ENCODE measurements around the gene THPO. TPM values are rescaled to one million over a fixed set of nuclear protein-coding genes. Genes with fewer than 3 reads are reported as not detected.

THPO gene
- total and polyA plus RNA-seq, 9 of the 15 experiments (the other 6 are each of a cell fraction or from before 2014, with no cell fraction given) = 0.11 to 1.1 (median 0.35) TPM; not detected in 1

DNA sequence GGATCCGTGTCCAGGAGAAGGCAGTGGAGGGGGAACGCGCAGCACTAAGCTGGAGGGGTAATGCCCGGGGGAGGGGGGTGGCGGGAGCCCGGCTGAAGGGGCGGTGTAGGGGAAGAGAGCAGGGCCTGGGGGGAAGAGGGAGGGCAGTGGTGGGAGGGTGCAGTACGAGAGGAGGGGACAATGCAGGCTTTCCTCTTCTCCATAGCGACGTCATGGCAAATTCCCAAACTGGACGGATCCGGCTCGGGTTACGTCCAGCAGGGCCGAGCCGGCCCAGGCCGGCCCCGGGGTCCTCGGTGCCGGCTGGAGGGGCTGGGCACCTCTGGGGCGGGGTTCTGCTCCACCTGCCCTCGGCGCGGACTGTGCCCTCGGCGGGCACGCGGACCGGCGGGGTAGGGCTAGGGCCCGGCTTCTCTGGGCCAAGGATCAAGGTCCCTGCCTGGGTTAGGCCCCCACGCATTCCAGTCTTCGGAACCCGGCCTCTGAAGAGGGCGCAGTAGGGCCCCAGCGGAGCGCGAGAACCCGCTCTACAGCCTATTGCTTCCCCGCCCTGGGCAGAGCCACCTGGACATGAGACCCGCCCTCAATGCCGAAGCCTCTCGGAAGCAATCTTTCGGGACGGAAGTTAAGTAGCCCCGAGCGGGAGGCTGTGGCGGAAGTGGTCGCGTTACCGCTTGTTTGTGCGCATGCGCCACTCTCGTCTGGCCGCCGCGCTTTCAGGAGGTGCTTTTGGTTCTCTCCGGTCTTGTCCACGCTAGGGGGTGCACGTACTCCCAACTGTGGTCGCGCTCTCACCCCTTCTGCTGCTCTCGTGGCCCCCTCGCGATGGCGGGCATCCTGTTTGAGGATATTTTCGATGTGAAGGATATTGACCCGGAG is 15.1 kb downstream of the THPO start (continued):
- TF ChIP-seq, protein P1, sequence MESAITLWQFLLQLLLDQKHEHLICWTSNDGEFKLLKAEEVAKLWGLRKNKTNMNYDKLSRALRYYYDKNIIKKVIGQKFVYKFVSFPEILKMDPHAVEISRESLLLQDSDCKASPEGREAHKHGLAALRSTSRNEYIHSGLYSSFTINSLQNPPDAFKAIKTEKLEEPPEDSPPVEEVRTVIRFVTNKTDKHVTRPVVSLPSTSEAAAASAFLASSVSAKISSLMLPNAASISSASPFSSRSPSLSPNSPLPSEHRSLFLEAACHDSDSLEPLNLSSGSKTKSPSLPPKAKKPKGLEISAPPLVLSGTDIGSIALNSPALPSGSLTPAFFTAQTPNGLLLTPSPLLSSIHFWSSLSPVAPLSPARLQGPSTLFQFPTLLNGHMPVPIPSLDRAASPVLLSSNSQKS (CRISPR knock-in tag; IDR thresholded peaks at IDR 0.05) = 0 out of 2 replicates have a peak, but pooled peaks have one; percentile 44
- TF ChIP-seq PHB (CRISPR knock-in tag; IDR thresholded peaks at IDR 0.05) (no peak), KDM4B (IDR thresholded peaks at IDR 0.05; ENCODE audit: borderline replicate concordance in 2 of 2, low read depth in 1 of 2) (peak in 1 of 2 experiments; percentile 77; a peak in 1 of 4 replicates), BCLAF1 (IDR thresholded peaks at IDR 0.05; ENCODE audit: borderline replicate concordance in 1 of 2, control insufficient read depth in 1 of 2, low read depth in 2 of 2, low read length in 1 of 2) (no peak), HSF4 (CRISPR knock-in tag; IDR thresholded peaks at IDR 0.05; ENCODE audit: borderline replicate concordance) (no peak), SRSF3 (IDR thresholded peaks at IDR 0.05; ENCODE audit: insufficient read depth, low read length) (no peak), ZNF174 (CRISPR knock-in tag; IDR thresholded peaks at IDR 0.05) (no peak), SMC3 (conservative IDR thresholded peaks at IDR 0.05; ENCODE audit: insufficient read depth, low read depth, low read length) (peak; percentile 22; the same call in 1 of the 2 replicates)
- TF ChIP-seq, protein P2, sequence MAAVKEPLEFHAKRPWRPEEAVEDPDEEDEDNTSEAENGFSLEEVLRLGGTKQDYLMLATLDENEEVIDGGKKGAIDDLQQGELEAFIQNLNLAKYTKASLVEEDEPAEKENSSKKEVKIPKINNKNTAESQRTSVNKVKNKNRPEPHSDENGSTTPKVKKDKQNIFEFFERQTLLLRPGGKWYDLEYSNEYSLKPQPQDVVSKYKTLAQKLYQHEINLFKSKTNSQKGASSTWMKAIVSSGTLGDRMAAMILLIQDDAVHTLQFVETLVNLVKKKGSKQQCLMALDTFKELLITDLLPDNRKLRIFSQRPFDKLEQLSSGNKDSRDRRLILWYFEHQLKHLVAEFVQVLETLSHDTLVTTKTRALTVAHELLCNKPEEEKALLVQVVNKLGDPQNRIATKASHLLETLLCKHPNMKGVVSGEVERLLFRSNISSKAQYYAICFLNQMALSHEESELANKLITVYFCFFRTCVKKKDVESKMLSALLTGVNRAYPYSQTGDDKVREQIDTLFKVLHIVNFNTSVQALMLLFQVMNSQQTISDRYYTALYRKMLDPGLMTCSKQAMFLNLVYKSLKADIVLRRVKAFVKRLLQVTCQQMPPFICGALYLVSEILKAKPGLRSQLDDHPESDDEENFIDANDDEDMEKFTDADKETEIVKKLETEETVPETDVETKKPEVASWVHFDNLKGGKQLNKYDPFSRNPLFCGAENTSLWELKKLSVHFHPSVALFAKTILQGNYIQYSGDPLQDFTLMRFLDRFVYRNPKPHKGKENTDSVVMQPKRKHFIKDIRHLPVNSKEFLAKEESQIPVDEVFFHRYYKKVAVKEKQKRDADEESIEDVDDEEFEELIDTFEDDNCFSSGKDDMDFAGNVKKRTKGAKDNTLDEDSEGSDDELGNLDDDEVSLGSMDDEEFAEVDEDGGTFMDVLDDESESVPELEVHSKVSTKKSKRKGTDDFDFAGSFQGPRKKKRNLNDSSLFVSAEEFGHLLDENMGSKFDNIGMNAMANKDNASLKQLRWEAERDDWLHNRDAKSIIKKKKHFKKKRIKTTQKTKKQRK (IDR thresholded peaks at IDR 0.05; ENCODE audit: borderline replicate concordance, low read depth, low read length) = no peak

Measured in K562 (cell line).